ENCODE measurements around the gene HSPA1A.
A peak's percentile ranks its signal among the peaks of the same experiment; 100 is the strongest.

DNA sequence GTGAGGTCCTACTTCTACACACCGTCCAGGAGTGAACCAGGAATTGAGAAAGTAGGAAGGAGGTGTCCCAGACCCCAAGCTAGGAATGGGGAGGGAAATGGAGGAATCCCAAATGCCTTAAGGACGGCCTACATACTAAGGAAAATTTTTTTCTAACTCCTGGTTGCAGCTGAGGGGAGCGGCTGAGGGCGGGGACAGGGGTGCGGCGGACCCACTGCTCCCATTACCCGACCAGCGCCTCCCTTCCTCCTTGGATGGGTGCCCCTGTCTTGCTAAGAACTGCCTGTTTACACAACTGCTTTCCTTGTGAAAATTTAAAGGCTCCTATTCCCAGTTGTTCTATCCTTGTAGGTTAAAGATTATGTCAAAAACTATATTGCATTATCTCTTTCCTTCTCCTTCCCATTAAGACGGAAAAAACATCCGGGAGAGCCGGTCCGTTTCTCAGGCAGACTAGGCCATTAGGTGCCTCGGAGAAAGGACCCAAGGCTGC, 11.5 kb downstream of the HSPA1A start:
- TF ChIP-seq POLR2AphosphoS5 (IDR thresholded peaks at IDR 0.05; ENCODE audit: low read depth, low read length) (peak; percentile 25; the same call in 1 of the 2 replicates), TAF1 (IDR thresholded peaks at IDR 0.05; ENCODE audit: borderline replicate concordance, insufficient read depth, low read length) (peak; percentile 55; the same call in 1 of the 2 replicates), REST (IDR thresholded peaks at IDR 0.05; ENCODE audit: insufficient read depth in 1 of 2, low read depth in 2 of 2, low read length in 2 of 2) (no peak), SIN3A (IDR thresholded peaks at IDR 0.05; ENCODE audit: borderline replicate concordance, insufficient read depth, low read length) (no peak), FOXP2 (optimal IDR thresholded peaks at IDR 0.05; ENCODE audit: borderline replicate concordance, extremely low read depth, extremely low read length, insufficient read depth) (no peak)

Measured in PFSK-1 (cell line).